PC-9 (cell line): ENCODE measurements around the gene TRIM26. TPM values are rescaled to one million over a fixed set of nuclear protein-coding genes. Genes with fewer than 3 reads are reported as not detected.

Source experiments
- BruUV-seq: library from RNA; stranded (reverse); fragments of 400-500 nt; replicated peaks from 2 replicates; lab custom pipeline; 2021; lab: Mats Ljungman, UMichigan
- CTCF ChIA-PET: fragments of 300-600 bp; sonication (Branson Sonifier 250); formaldehyde crosslinking; loops from one replicate; lab custom pipeline; 2022; ENCODE audit warnings: antibody characterized with exemption; lab: Charles Lee
- POLR2A ChIA-PET: fragments of 300-600 bp; sonication (Branson Sonifier 250); formaldehyde crosslinking; loops from one replicate; lab custom pipeline; 2022; ENCODE audit warnings: antibody characterized with exemption; ENCODE audit not compliant: unreplicated experiment; lab: Charles Lee
- DNase-seq, 2 experiments: peaks; one replicate each; pipeline versions ENCODE4 v3.0.0 to v3.0.0-alpha.2; 2015 to 2022; ENCODE audit warnings: mixed read lengths in 1 of 2
- H2AFZ ChIP-seq: fragments of 200-600 bp; sonication (generic); 2 replicates; pipeline ENCODE4 v1.8.1; 2017; ENCODE audit warnings: antibody characterized with exemption
- H3F3A ChIP-seq: fragments of 200-600 bp; sonication (generic); 2 replicates; pipeline ENCODE4 v1.8.1; 2017; ENCODE audit warnings: antibody characterized with exemption, mild to moderate bottlenecking, low read depth; ENCODE audit not compliant: insufficient read depth
- H3K27ac ChIP-seq: fragments of 200-600 bp; sonication (generic); 2 replicates; pipeline ENCODE4 v1.6.1; 2016; ENCODE audit warnings: mixed run types
- H3K27me3 ChIP-seq: fragments of 200-600 bp; sonication (generic); 2 replicates; pipeline ENCODE4 v1.6.1; 2016; ENCODE audit warnings: low read depth, mixed run types; ENCODE audit not compliant: insufficient read depth
- H3K36me3 ChIP-seq: fragments of 200-600 bp; sonication (generic); 2 replicates; pipeline ENCODE4 v1.6.1; 2016; ENCODE audit warnings: low read depth, mixed run types
- H3K4me1 ChIP-seq: fragments of 200-600 bp; sonication (generic); replicated peaks from 2 replicates; pipeline ENCODE4 v1.6.1; 2016; ENCODE audit warnings: mixed run types; ENCODE audit not compliant: insufficient read depth
- H3K4me2 ChIP-seq: fragments of 200-600 bp; sonication (generic); 2 replicates; pipeline ENCODE4 v1.6.1; 2017; ENCODE audit warnings: mixed run types
- H3K4me3 ChIP-seq: fragments of 200-600 bp; sonication (generic); 2 replicates; pipeline ENCODE4 v1.6.1; 2016; ENCODE audit warnings: mixed run types
- H3K79me2 ChIP-seq: fragments of 200-600 bp; sonication (generic); 2 replicates; pipeline ENCODE4 v1.6.1; 2017; ENCODE audit warnings: low read depth, mixed run types
- H3K9me2 ChIP-seq: fragments of 200-600 bp; sonication (generic); 2 replicates; pipeline ENCODE4 v1.8.1; 2017; ENCODE audit warnings: mild to moderate bottlenecking; ENCODE audit not compliant: insufficient read depth
- H3K9me3 ChIP-seq: fragments of 200-600 bp; sonication (generic); 2 replicates; pipeline ENCODE4 v1.8.1; 2016; ENCODE audit warnings: low read depth; ENCODE audit not compliant: insufficient read depth
- H4K20me1 ChIP-seq: fragments of 200-600 bp; sonication (generic); 2 replicates; pipeline ENCODE4 v1.8.1; 2017; ENCODE audit not compliant: insufficient read depth
- EZH2 ChIP-seq: fragments of 200-600 bp; sonication (generic); IDR thresholded peaks from 2 replicates; pipeline ENCODE4 v1.8.0; 2017; ENCODE audit warnings: antibody characterized with exemption, low read depth
- intact Hi-C: fragments of 100-400 bp; cut with micrococcal nuclease; formaldehyde crosslinking; loops from one replicate; pipeline ENCODE4 v1.10.0; 2022; ENCODE audit not compliant: unreplicated experiment
- total RNA-seq: library from RNA; stranded (reverse); gene quantifications from 2 replicates; pipeline ENCODE4 v1.2.3, GENCODE V29; 2021
- TF ChIP-seq, protein P1 (sequence below): fragments of 200-600 bp; sonication (generic); conservative IDR thresholded peaks from 2 replicates; pipeline ENCODE4 v1.6.1; 2017; ENCODE audit warnings: mixed run types, antibody characterized with exemption, mild to moderate bottlenecking, moderate library complexity

TRIM26 gene
- total RNA-seq, 1 experiment from 2014 or later, result 53.9 TPM

DNA sequence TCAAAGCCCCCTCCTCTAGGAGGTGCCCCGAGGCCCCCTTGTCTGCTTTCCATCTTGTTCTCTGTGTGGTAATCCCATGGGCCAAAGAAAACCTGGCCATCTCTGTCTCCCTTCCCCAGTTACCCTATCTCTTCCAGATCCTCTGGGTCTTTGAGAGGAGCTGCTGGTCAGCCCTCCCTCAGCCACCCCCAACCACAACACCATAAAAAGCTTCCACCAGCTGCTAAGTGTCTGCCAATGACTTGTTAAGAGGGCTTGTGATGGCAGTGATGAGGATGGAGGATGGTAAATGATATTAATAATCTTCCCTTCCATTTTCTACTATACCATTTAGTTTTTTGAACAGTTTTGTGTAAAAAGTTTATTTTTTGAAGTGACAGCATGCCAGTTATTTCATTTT is 17.3 kb downstream of the TRIM26 start:
- POLR2A ChIA-PET, result no interaction called here
- peaks cover 15% of the 10 kb centered on the region for H3K36me3 ChIP-seq
- no peak for DNase-seq

DNA sequence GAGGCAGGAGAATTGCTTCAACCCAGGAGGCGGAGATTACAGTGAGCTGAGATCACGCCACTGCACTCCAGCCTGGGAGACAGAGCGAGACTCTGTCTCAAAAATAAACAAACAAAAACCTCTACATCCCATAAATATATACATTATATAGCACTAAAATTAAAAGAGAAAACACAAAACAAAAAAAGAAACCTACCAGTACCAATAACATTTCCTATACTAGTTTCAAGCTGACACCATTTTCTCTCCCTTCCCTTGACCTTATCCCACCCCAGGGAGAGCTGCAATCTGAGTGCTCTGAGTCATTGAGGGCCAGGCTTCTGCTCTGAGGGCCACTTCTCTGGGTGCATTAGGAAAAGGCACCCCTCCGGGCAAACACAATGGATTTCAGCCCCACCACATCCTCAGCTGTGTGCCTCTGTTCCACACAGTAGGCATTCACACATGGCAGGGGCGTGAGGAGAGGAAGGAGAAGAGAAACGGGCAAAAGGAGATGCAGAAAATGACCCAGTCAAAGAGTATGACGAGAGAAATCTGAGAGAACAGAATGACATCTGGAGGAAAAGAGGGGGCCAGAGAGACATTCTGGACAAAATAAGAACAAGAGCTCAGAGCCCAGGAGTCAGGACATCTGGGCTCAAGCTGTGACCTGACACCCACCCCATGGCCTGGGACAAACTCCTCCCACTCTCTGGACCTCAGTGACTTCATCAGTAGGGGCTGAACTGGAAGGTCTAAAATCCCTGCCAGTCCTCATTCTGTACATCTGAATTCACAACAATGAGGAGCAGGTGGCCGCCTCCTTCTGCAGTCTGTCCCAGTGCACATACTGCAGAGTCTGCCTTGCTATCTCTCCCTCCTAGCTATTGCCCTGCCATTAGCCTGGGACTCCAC is 18.2 kb downstream of the TRIM26 start:
- Histone ChIP-seq H3K4me1 (no peaks in the 10 kb centered on the region), H3K4me3 (no peak overlapping the region), H3K27ac (no peak overlapping the region), H3K4me2 (no peak overlapping the region), H3K36me3 (peaks cover 13% of the 10 kb centered on the region), H3F3A (no peaks in the 10 kb centered on the region), H3K9me3 (no peaks in the 10 kb centered on the region), H3K79me2 (no peaks in the 10 kb centered on the region), H3K9me2 (no peaks in the 10 kb centered on the region), H2AFZ (no peak overlapping the region), H4K20me1 (no peaks in the 10 kb centered on the region), H3K27me3 (no peaks in the 10 kb centered on the region)
- ChIA-PET CTCF (no interaction called here), POLR2A (no interaction called here)
- TF ChIP-seq EZH2, result no peak
- TF ChIP-seq, protein P1, sequence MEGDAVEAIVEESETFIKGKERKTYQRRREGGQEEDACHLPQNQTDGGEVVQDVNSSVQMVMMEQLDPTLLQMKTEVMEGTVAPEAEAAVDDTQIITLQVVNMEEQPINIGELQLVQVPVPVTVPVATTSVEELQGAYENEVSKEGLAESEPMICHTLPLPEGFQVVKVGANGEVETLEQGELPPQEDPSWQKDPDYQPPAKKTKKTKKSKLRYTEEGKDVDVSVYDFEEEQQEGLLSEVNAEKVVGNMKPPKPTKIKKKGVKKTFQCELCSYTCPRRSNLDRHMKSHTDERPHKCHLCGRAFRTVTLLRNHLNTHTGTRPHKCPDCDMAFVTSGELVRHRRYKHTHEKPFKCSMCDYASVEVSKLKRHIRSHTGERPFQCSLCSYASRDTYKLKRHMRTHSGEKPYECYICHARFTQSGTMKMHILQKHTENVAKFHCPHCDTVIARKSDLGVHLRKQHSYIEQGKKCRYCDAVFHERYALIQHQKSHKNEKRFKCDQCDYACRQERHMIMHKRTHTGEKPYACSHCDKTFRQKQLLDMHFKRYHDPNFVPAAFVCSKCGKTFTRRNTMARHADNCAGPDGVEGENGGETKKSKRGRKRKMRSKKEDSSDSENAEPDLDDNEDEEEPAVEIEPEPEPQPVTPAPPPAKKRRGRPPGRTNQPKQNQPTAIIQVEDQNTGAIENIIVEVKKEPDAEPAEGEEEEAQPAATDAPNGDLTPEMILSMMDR, result no peak
- intact Hi-C loops, result no loop called here
- BruUV-seq, result no TSS peak
- no peak for DNase-seq

More for the DNA sequence above, 17.3 kb downstream of the TRIM26 start:
- intact Hi-C loops, result no loop called here
- no peaks in the 10 kb centered on the region for H3K4me1 ChIP-seq
- no peaks in the 10 kb centered on the region for H3F3A ChIP-seq
- H3K27me3 ChIP-seq, result no peaks in the 10 kb centered on the region
- H3K79me2 ChIP-seq, result 0 out of 2 replicates have a peak, but pooled peaks cover 1% of the 10 kb centered on the region
- CTCF ChIA-PET, result no interaction called here
- H2AFZ ChIP-seq, result no peak overlapping the region
- no peaks in the 10 kb centered on the region for H3K9me2 ChIP-seq
- H4K20me1 ChIP-seq, result 0 out of 2 replicates have a peak, but pooled peaks cover 7% of the 10 kb centered on the region
- no peaks in the 10 kb centered on the region for H3K9me3 ChIP-seq
- no peak overlapping the region for H3K4me2 ChIP-seq
- TF ChIP-seq EZH2, result no peak
- no peak overlapping the region for H3K4me3 ChIP-seq
- H3K27ac ChIP-seq, result no peak overlapping the region
- no TSS peak for BruUV-seq

DNA sequence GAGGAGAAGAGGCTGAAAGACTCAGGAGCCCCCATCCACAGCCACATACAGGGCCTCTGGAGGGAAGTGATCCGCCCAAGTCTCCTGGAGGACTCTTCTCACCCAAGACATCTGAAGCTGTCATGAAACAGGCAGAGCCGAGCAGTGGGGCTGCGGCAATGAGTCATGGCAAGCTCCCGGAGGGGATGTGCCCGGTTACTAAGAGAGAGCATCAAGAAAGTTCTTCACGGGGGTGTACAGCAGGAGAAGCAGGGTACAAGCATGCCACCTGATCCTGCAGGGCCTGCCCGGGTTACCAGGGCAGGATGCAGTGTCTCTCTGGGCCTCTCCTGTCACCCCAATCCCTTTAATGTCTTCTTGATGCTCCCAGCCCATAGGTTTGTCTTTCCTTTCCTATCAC is 21.1 kb downstream of the TRIM26 start:
- no peak overlapping the region for H3K27ac ChIP-seq
- no peak for DNase-seq
- no peak overlapping the region for H2AFZ ChIP-seq
- no peak overlapping the region for H3K4me3 ChIP-seq
- intact Hi-C loops, result no loop called here
- H3K9me2 ChIP-seq, result no peaks in the 10 kb centered on the region
- no peaks in the 10 kb centered on the region for H3K4me1 ChIP-seq
- ChIA-PET POLR2A (no interaction called here), CTCF (no interaction called here)
- no TSS peak for BruUV-seq
- H3K79me2 ChIP-seq, result no peaks in the 10 kb centered on the region
- TF ChIP-seq, protein P1, result no peak
- no peak for TF ChIP-seq EZH2
- no peaks in the 10 kb centered on the region for H3F3A ChIP-seq
- H4K20me1 ChIP-seq, result no peaks in the 10 kb centered on the region
- H3K4me2 ChIP-seq, result no peak overlapping the region
- peaks cover 16% of the 10 kb centered on the region; the same call in 1 of the 2 replicates for H3K36me3 ChIP-seq
- no peaks in the 10 kb centered on the region for H3K9me3 ChIP-seq
- H3K27me3 ChIP-seq, result no peaks in the 10 kb centered on the region
